GM12864 (cell line): Measurements from ENCODE around the gene OR4D5.

Source experiments
- DNase-seq: peaks from one replicate; pipeline ENCODE4 v3.0.0-alpha.2; 2011; ENCODE audit warnings: low read depth
- H3K4me3 ChIP-seq: 2 replicates; pipeline ENCODE4 v1.5.1; 2011; ENCODE audit warnings: mild to moderate bottlenecking, low read depth, low read length, control low read depth
- TF ChIP-seq, protein P1 (sequence below): IDR thresholded peaks from 2 replicates; pipeline ENCODE4 v1.5.1; 2011; ENCODE audit warnings: low read depth, mild to moderate bottlenecking, moderate library complexity, low read length, control low read depth, inconsistent platforms; ENCODE audit errors: missing control alignments

The OR4D5 gene

GRCh38 chr11:123920943-123921342, 18.5 kb upstream of the OR4D5 start:
- TF ChIP-seq, protein P1, sequence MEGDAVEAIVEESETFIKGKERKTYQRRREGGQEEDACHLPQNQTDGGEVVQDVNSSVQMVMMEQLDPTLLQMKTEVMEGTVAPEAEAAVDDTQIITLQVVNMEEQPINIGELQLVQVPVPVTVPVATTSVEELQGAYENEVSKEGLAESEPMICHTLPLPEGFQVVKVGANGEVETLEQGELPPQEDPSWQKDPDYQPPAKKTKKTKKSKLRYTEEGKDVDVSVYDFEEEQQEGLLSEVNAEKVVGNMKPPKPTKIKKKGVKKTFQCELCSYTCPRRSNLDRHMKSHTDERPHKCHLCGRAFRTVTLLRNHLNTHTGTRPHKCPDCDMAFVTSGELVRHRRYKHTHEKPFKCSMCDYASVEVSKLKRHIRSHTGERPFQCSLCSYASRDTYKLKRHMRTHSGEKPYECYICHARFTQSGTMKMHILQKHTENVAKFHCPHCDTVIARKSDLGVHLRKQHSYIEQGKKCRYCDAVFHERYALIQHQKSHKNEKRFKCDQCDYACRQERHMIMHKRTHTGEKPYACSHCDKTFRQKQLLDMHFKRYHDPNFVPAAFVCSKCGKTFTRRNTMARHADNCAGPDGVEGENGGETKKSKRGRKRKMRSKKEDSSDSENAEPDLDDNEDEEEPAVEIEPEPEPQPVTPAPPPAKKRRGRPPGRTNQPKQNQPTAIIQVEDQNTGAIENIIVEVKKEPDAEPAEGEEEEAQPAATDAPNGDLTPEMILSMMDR: no peak
- DNase-seq: no peak

GRCh38 chr11:123924027-123924426, 15.4 kb upstream of the OR4D5 start:
- TF ChIP-seq, protein P1: no peak
- no peak overlapping the region for H3K4me3 ChIP-seq
- DNase-seq: no peak

More at GRCh38 chr11:123920943-123921342, 18.5 kb upstream of the OR4D5 start:
- H3K4me3 ChIP-seq: no peak overlapping the region

- TF ChIP-seq, protein P1: no peak
- DNase-seq: no peak
- no peak overlapping the region for H3K4me3 ChIP-seq
Observed at GRCh38 chr11:123942413-123942812, 3.0 kb downstream of the OR4D5 start.

- TF ChIP-seq, protein P1: no peak
- H3K4me3 ChIP-seq: no peak within 1 kb of the TSS
- no peak for DNase-seq
Observed at GRCh38 chr11:123943738-123944137, 4.3 kb downstream of the OR4D5 start, which contains the start of gene OR6T1. Gene OR6T1, minus strand, starts transcription at chr11:123943838. Its CDS starts 0 bp downstream, at chr11:123943838.

- TF ChIP-seq, protein P1: no peak
- no peak overlapping the region for H3K4me3 ChIP-seq
- DNase-seq: no peak
Observed at GRCh38 chr11:123945132-123945531, 5.7 kb downstream of the OR4D5 start.

DNA sequence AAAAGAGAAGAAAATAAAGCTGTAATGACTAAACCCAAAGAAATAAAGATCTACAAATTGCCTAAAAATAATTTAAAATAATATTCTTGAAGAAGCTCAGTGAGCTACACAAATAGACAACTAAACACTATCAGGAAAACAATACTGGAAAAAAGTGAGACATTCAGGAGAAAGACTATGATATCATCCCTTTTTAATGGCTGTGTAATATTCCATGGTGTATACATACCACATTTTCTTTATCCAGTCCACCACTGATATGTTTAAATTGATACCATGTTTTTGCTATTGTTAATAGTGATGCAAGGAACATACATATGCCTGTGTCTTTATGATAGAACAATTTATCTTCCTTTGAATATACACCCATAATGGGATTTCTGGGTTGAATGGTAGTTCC, 17.3 kb downstream of the OR4D5 start:
- TF ChIP-seq, protein P1: no peak
- no peak for DNase-seq
- no peak overlapping the region for H3K4me3 ChIP-seq

DNA sequence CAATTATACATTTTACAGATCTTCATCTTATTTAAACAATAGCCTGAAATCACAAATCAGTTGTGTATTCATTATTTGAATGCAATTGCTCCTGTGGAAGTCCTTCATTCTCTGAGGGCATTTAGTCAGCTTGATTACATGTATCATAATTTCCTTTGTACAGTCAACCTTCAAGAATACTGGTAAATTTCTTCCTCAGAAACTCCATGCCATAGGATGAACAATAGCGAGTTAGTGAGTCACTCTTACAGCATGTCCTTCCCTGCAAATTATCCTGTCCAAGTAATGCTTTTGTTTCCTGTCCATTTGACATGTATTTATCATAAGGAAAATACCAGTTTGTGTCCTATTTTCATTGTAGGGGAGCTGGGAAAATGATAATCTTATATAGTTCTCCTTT, 34.4 kb downstream of the OR4D5 start:
- H3K4me3 ChIP-seq: no peak overlapping the region
- DNase-seq: no peak
- TF ChIP-seq, protein P1: no peak
